ENCODE results near the gene LGALS3BP.

The LGALS3BP gene, protein sequence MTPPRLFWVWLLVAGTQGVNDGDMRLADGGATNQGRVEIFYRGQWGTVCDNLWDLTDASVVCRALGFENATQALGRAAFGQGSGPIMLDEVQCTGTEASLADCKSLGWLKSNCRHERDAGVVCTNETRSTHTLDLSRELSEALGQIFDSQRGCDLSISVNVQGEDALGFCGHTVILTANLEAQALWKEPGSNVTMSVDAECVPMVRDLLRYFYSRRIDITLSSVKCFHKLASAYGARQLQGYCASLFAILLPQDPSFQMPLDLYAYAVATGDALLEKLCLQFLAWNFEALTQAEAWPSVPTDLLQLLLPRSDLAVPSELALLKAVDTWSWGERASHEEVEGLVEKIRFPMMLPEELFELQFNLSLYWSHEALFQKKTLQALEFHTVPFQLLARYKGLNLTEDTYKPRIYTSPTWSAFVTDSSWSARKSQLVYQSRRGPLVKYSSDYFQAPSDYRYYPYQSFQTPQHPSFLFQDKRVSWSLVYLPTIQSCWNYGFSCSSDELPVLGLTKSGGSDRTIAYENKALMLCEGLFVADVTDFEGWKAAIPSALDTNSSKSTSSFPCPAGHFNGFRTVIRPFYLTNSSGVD
- long read RNA-seq = 0 reads

DNA sequence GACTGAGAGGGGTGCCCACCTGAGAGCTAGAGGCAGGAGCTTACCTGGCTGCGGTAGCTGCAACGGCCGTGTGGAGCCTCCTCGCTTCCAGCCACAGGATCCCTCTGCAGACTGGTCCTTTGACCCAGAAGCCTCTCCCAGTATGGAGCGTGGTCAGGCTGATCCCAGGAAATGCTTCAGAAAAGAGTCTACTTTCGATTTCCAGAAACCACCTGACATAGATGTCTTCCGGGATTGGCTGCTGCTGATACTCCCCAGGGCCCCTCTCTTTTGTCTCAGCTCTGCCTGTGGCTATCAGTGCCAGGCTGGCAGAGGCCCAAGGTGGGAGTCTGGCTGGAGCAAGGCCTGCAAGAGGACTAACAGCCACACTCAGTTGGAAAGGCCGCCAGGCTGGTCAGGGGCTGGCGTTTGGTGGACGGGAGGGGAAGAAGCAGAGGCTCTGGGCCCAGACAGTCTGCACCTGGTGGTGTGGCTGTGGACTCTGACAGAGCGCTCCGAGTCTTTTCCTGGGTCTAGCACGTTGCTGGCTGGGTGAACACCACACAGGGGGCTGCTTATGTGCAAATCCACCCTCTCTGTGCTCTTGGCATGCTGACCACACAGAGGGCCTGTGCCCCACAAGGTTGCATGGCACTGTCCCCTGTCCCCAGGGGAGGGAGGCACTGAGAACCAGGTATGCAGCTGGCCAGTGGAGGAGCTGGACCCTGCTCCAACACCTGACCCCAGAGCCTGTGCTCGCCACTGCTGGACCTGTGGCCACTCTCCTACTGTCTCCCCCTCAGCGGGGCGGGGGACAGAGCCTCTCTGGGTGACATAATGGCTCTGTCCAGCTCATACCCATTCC, at the start of gene LGALS3BP:
LGALS3BP (minus strand) TSS at position 144 of the 844 bp plus-strand sequence. CDS start 2,732 bp downstream, outside the sequence.
- no peaks in the 10 kb centered on the region for H3K27me3 ChIP-seq (ENCODE audit: insufficient read depth, poor library complexity, severe bottlenecking)
- no peak within 1 kb of the TSS for H3K27ac ChIP-seq (replicated peaks)
- TF ChIP-seq, protein P1, sequence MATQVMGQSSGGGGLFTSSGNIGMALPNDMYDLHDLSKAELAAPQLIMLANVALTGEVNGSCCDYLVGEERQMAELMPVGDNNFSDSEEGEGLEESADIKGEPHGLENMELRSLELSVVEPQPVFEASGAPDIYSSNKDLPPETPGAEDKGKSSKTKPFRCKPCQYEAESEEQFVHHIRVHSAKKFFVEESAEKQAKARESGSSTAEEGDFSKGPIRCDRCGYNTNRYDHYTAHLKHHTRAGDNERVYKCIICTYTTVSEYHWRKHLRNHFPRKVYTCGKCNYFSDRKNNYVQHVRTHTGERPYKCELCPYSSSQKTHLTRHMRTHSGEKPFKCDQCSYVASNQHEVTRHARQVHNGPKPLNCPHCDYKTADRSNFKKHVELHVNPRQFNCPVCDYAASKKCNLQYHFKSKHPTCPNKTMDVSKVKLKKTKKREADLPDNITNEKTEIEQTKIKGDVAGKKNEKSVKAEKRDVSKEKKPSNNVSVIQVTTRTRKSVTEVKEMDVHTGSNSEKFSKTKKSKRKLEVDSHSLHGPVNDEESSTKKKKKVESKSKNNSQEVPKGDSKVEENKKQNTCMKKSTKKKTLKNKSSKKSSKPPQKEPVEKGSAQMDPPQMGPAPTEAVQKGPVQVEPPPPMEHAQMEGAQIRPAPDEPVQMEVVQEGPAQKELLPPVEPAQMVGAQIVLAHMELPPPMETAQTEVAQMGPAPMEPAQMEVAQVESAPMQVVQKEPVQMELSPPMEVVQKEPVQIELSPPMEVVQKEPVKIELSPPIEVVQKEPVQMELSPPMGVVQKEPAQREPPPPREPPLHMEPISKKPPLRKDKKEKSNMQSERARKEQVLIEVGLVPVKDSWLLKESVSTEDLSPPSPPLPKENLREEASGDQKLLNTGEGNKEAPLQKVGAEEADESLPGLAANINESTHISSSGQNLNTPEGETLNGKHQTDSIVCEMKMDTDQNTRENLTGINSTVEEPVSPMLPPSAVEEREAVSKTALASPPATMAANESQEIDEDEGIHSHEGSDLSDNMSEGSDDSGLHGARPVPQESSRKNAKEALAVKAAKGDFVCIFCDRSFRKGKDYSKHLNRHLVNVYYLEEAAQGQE (IDR thresholded peaks at IDR 0.05; ENCODE audit: insufficient replicate concordance, low read depth) = no peak
- TF ChIP-seq, protein P2, sequence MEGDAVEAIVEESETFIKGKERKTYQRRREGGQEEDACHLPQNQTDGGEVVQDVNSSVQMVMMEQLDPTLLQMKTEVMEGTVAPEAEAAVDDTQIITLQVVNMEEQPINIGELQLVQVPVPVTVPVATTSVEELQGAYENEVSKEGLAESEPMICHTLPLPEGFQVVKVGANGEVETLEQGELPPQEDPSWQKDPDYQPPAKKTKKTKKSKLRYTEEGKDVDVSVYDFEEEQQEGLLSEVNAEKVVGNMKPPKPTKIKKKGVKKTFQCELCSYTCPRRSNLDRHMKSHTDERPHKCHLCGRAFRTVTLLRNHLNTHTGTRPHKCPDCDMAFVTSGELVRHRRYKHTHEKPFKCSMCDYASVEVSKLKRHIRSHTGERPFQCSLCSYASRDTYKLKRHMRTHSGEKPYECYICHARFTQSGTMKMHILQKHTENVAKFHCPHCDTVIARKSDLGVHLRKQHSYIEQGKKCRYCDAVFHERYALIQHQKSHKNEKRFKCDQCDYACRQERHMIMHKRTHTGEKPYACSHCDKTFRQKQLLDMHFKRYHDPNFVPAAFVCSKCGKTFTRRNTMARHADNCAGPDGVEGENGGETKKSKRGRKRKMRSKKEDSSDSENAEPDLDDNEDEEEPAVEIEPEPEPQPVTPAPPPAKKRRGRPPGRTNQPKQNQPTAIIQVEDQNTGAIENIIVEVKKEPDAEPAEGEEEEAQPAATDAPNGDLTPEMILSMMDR (IDR thresholded peaks at IDR 0.05; ENCODE audit: insufficient read depth, low read length) = no peak
- TF ChIP-seq SPI1 (IDR thresholded peaks at IDR 0.05; ENCODE audit: borderline replicate concordance, low read depth) (no peak), POLR2AphosphoS5 (IDR thresholded peaks at IDR 0.05; ENCODE audit: low read depth) (no peak), GABPA (IDR thresholded peaks at IDR 0.05; ENCODE audit: low read depth) (no peak)
- no peak for DNase-seq (ENCODE audit: low read depth in 1 of 2, low spot score in 1 of 2)
- H3K4me3 ChIP-seq (replicated peaks; ENCODE audit: insufficient read depth, low read length) = no peak within 1 kb of the TSS

DNA sequence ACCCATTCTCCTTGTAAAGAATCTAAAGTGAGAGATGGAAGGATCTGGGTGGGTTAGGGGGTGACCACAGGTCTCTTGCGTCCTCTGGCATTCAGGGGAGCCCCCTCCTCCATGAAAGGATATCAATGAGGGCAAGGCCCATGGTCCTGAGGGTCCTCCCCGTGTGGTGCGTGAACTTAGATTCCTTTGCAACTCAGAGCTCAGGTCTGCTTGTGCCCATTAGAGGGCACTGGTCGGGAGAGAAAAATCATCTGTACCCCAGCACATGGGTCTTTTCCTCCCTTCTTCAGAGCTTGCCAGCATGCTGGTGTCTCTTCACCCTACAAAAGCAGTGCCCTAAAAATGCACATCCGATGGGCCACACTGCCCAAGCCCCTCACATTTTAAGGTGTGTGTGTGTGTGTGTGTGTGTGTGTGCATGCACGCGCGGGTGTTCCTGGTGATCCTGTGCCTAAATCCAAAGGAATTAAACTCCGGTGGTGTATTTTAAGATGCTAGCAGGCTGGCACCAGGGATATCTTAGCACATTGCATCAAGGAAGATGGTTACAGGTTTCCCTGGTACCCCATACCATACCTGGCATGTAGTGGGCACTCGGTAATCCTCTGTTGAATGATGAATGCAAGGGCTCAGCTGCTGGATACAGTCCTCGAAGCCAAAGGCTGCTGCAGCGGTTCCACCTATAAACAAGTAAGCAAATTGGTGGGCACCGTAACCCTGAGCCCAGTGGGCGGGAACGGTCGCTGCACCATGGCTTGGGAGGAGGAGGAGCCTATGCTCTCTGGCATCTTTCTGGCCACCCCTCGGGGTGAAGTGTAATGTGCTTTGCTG, 49.0 kb upstream of the LGALS3BP start:
- H3K27me3 ChIP-seq (ENCODE audit: insufficient read depth, poor library complexity, severe bottlenecking) = peaks cover 53% of the 10 kb centered on the region
- H3K4me3 ChIP-seq (replicated peaks; ENCODE audit: insufficient read depth, low read length) = no peak overlapping the region
- no peak for DNase-seq (ENCODE audit: low read depth in 1 of 2, low spot score in 1 of 2)
- TF ChIP-seq SPI1 (IDR thresholded peaks at IDR 0.05; ENCODE audit: borderline replicate concordance, low read depth) = no peak
- H3K27ac ChIP-seq (replicated peaks) = no peak overlapping the region

DNA sequence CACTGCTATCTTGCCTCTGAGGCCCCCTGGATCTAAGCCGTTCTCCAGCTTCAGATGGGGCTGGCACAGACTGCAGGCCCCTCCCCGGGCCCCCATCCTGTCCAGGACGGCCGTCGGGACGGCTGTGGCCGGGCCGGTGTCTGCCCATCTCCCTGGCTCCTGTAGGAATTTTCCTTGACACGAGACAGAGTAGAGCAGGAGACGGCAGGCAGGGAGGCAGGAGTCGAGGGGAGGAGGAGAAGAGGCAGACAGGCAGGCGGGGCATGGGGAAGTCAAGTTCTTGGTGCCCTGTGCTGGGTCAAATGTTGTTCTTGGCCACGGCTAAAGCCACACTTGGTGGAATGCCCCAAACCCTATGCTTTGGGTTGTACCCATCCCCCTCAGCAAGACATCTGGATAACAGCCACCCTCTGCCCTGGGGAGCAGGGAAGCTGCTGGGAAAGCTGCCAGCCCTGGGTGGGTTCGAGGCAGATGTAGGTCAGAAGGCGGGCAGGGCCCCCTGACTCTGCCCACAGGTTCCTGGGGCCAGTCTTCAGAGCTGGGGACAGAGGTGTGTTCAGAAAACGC, 48.3 kb upstream of the LGALS3BP start:
- peaks cover 60% of the 10 kb centered on the region for H3K27me3 ChIP-seq (ENCODE audit: insufficient read depth, poor library complexity, severe bottlenecking)
- H3K27ac ChIP-seq (replicated peaks) = no peak overlapping the region
- TF ChIP-seq, protein P1 (IDR thresholded peaks at IDR 0.05; ENCODE audit: insufficient replicate concordance, low read depth) = no peak
- TF ChIP-seq POLR2AphosphoS5 (IDR thresholded peaks at IDR 0.05; ENCODE audit: low read depth) (no peak), GABPA (IDR thresholded peaks at IDR 0.05; ENCODE audit: low read depth) (no peak), SPI1 (IDR thresholded peaks at IDR 0.05; ENCODE audit: borderline replicate concordance, low read depth) (no peak)
- TF ChIP-seq, protein P2 (IDR thresholded peaks at IDR 0.05; ENCODE audit: insufficient read depth, low read length) = no peak
- H3K4me3 ChIP-seq (replicated peaks; ENCODE audit: insufficient read depth, low read length) = no peak overlapping the region
- DNase-seq (ENCODE audit: low read depth in 1 of 2, low spot score in 1 of 2) = no peak

All from HL-60 (cell line).